GM23338 (cell line): ENCODE results near the gene DCTPP1. TPM values are rescaled to one million over a fixed set of nuclear protein-coding genes. Genes with fewer than 3 reads are reported as not detected.

ENCODE experiments used
- ATAC-seq: fragments of 200-7000 bp; cut with Tn5 transposase; 3 replicates; pipeline ENCODE4 v1.9.1; 2020
- DNase-seq: peaks from one replicate; pipeline ENCODE4 v3.0.0-alpha.2; 2015; ENCODE audit warnings: low spot score
- H2AFZ ChIP-seq: fragments of 200-600 bp; sonication (generic); 2 replicates; pipeline ENCODE4 v1.8.0; 2016; ENCODE audit warnings: antibody characterized with exemption, mild to moderate bottlenecking, moderate library complexity
- H3F3A ChIP-seq: fragments of 200-600 bp; sonication (generic); replicated peaks from 2 replicates; pipeline ENCODE4 v1.8.0; 2017; ENCODE audit warnings: antibody characterized with exemption, mixed run types, low read depth
- H3K27ac ChIP-seq: fragments of 200-600 bp; sonication (generic); 2 replicates; pipeline ENCODE4 v1.6.1; 2016; ENCODE audit warnings: low read depth
- H3K27me3 ChIP-seq: fragments of 200-600 bp; sonication (generic); 2 replicates; pipeline ENCODE4 v1.8.0; 2016; ENCODE audit warnings: mild to moderate bottlenecking, mixed run types, moderate library complexity; ENCODE audit not compliant: insufficient read depth
- H3K36me3 ChIP-seq: fragments of 200-600 bp; sonication (generic); 2 replicates; pipeline ENCODE4 v1.8.0; 2016; ENCODE audit warnings: mild to moderate bottlenecking; ENCODE audit not compliant: insufficient read depth
- H3K4me1 ChIP-seq: fragments of 200-600 bp; sonication (generic); 2 replicates; pipeline ENCODE4 v1.8.0; 2016; ENCODE audit warnings: mild to moderate bottlenecking, moderate library complexity; ENCODE audit not compliant: insufficient read depth
- H3K4me2 ChIP-seq: fragments of 200-600 bp; sonication (generic); 2 replicates; pipeline ENCODE4 v1.7.1; 2017; ENCODE audit warnings: mixed run types
- H3K4me3 ChIP-seq: fragments of 200-600 bp; sonication (generic); 2 replicates; pipeline ENCODE4 v1.6.1; 2016; ENCODE audit warnings: mixed run types
- H3K79me2 ChIP-seq: fragments of 200-600 bp; sonication (generic); replicated peaks from 2 replicates; pipeline ENCODE4 v1.8.0; 2017; ENCODE audit warnings: mild to moderate bottlenecking; ENCODE audit not compliant: insufficient read depth
- H3K9me2 ChIP-seq: fragments of 200-600 bp; sonication (generic); 2 replicates; pipeline ENCODE4 v1.8.0; 2017; ENCODE audit not compliant: insufficient read depth
- H4K20me1 ChIP-seq: fragments of 200-600 bp; sonication (generic); replicated peaks from 2 replicates; pipeline ENCODE4 v1.8.0; 2017; ENCODE audit warnings: mild to moderate bottlenecking; ENCODE audit not compliant: insufficient read depth
- H3K27ac Mint-ChIP-seq: 2 replicates; pipeline ENCODE4 v1.8.0; 2020; ENCODE audit warnings: inconsistent platforms, mild to moderate bottlenecking, moderate library complexity, mixed read lengths
- H3K27me3 Mint-ChIP-seq: 3 replicates; pipeline ENCODE4 v1.8.0; 2022; ENCODE audit warnings: low read depth, mild to moderate bottlenecking, moderate library complexity, mixed read lengths, inconsistent platforms; ENCODE audit not compliant: insufficient read depth, poor library complexity
- H3K36me3 Mint-ChIP-seq: 3 replicates; pipeline ENCODE4 v1.8.0; 2021; ENCODE audit warnings: low read depth, mild to moderate bottlenecking, inconsistent platforms, moderate library complexity, mixed read lengths
- H3K4me1 Mint-ChIP-seq: 3 replicates; pipeline ENCODE4 v1.8.0; 2020; ENCODE audit warnings: mild to moderate bottlenecking, inconsistent platforms, mixed read lengths
- H3K4me3 Mint-ChIP-seq: 3 replicates; pipeline ENCODE4 v1.8.0; 2021; ENCODE audit warnings: moderate library complexity, mild to moderate bottlenecking, inconsistent platforms, mixed read lengths
- H3K9me3 Mint-ChIP-seq: 3 replicates; pipeline ENCODE4 v1.8.0; 2020; ENCODE audit warnings: moderate library complexity, mild to moderate bottlenecking, inconsistent platforms, mixed read lengths
- CREB1 ChIP-seq: fragments of 250-450 bp; sonication (Bioruptor Pico); IDR thresholded peaks from 2 replicates; pipeline ENCODE4 v1.5.0; 2020; ENCODE audit warnings: low read depth, mild to moderate bottlenecking, moderate library complexity
- EZH2 ChIP-seq: fragments of 200-600 bp; sonication (generic); IDR thresholded peaks from one replicate; pipeline ENCODE4 v1.8.0; 2017; ENCODE audit warnings: antibody characterized with exemption, mild to moderate bottlenecking, low read depth; ENCODE audit not compliant: unreplicated experiment
- EZH2phosphoT487 ChIP-seq: fragments of 200-600 bp; sonication (generic); IDR thresholded peaks from one replicate; pipeline ENCODE4 v1.8.1; 2018; ENCODE audit warnings: antibody characterized with exemption; ENCODE audit not compliant: unreplicated experiment
- JUNB ChIP-seq: IDR thresholded peaks from one replicate; pipeline ENCODE4 v1.6.1; 2016; ENCODE audit warnings: antibody characterized with exemption; ENCODE audit not compliant: unreplicated experiment
- NANOG ChIP-seq: IDR thresholded peaks from 2 replicates; pipeline ENCODE4 v1.6.1; 2016; ENCODE audit warnings: antibody characterized with exemption, borderline replicate concordance
- POLR2AphosphoS5 ChIP-seq: IDR thresholded peaks from 2 replicates; pipeline ENCODE4 v1.6.1; 2016; ENCODE audit warnings: antibody characterized with exemption, low read depth
- STAT1 ChIP-seq: IDR thresholded peaks from one replicate; pipeline ENCODE4 v1.6.1; 2016; ENCODE audit warnings: antibody characterized with exemption; ENCODE audit not compliant: unreplicated experiment
- ZNF114 ChIP-seq: fragments of 250-450 bp; sonication (Bioruptor Pico); IDR thresholded peaks from 2 replicates; pipeline ENCODE4 v1.5.0; 2020; ENCODE audit warnings: mild to moderate bottlenecking, moderate library complexity
- ZNF331 ChIP-seq: fragments of 250-450 bp; sonication (Bioruptor Pico); IDR thresholded peaks from 2 replicates; pipeline ENCODE4 v1.5.0; 2020; ENCODE audit warnings: low read depth, mild to moderate bottlenecking, moderate library complexity
- polyA plus RNA-seq: library from polyadenylated mRNA; unstranded; fragments of >200 nt; fragmentation: Nextera tagmentation; extraction: Ambion mirVana; gene quantifications from 2 replicates; pipeline ENCODE4 v1.2.1, GENCODE V29; 2016
- total RNA-seq: library from RNA; depleted of rRNA; stranded (reverse); fragments of >200 nt; shearing (Covaris generic); gene quantifications from 2 replicates; pipeline ENCODE4 v1.2.3, GENCODE V29; 2014
- TF ChIP-seq, protein P1 (sequence below): fragments of 250-450 bp; sonication (Bioruptor Pico); IDR thresholded peaks from 2 replicates; pipeline ENCODE4 v1.5.0; 2020; ENCODE audit warnings: mild to moderate bottlenecking, moderate library complexity
- TF ChIP-seq, protein P2 (sequence below): IDR thresholded peaks from 2 replicates; pipeline ENCODE4 v1.6.1; 2016; ENCODE audit warnings: antibody characterized with exemption
- TF ChIP-seq, protein P3 (sequence below), 2 experiments: fragments of 200-600 bp in 1 of 2; sonication (generic) in 1 of 2; conservative IDR thresholded peaks; 2 replicates each; pipeline versions ENCODE4 v1.5.1 to v1.6.1; 2016 to 2017; ENCODE audit warnings: antibody characterized with exemption in 2 of 2, low read depth in 2 of 2, mild to moderate bottlenecking in 2 of 2, moderate library complexity in 1 of 2
- TF ChIP-seq, protein P4 (sequence below): IDR thresholded peaks from one replicate; pipeline ENCODE4 v1.6.1; 2018; ENCODE audit warnings: antibody characterized with exemption; ENCODE audit not compliant: unreplicated experiment

The DCTPP1 gene
- total and polyA plus RNA-seq, 2 experiments from 2014 or later, result 54.1 to 58.3 TPM

DNA sequence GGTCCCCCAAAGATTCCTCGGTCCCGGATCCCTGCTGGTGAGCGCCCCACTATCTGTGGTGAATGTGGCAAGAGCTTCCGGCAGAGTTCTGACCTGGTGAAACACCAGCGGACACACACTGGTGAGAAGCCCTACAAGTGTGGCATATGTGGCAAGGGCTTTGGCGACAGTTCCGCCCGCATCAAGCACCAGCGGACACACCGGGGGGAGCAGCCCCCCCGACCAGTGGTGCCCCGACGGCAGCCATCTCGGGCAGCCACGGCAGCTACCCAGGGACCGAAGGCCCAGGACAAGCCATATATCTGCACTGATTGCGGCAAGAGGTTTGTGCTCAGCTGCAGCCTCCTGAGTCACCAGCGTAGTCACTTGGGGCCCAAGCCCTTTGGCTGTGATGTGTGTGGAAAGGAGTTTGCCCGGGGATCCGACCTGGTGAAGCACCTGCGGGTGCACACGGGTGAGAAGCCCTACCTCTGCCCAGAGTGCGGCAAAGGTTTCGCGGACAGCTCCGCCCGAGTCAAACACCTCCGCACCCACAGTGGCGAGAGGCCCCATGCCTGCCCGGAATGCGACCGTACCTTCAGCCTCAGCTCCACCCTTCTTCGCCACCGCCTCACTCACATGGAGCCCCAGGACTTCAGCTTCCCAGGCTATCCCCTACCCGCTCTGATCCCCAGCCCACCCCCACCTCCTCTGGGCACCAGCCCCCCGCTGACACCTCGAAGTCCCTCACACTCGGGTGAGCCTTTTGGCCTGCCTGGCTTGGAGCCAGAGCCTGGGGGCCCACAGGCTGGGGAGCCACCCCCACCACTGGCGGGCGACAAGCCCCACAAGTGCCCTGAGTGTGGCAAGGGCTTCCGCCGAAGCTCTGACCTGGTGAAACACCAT lies 31.8 kb downstream of the DCTPP1 start:
- Histone ChIP-seq H3K9me2 (no peaks in the 10 kb centered on the region), H3K4me3 (no peak overlapping the region), H3K36me3 (peaks cover 9% of the 10 kb centered on the region; the same call in 1 of the 2 replicates), H3K4me1 (peaks cover 33% of the 10 kb centered on the region), H3K27me3 (no peaks in the 10 kb centered on the region), H3K27ac (no peak overlapping the region), H4K20me1 (peaks cover 15% of the 10 kb centered on the region; the same call in 1 of the 2 replicates), H3F3A (peaks cover 56% of the 10 kb centered on the region), H2AFZ (no peak overlapping the region), H3K4me2 (no peak overlapping the region), H3K79me2 (peaks cover 20% of the 10 kb centered on the region)
- DNase-seq (no peak), ATAC-seq (no peak)
- H3K36me3 Mint-ChIP-seq, result peaks cover 35% of the 10 kb centered on the region
- H3K4me1 Mint-ChIP-seq, result peaks cover 40% of the 10 kb centered on the region
- peaks cover 19% of the 10 kb centered on the region for H3K27me3 Mint-ChIP-seq
- TF ChIP-seq CREB1 (CRISPR knock-in tag), result no peak
- no peak for TF ChIP-seq NANOG
- TF ChIP-seq, protein P1, sequence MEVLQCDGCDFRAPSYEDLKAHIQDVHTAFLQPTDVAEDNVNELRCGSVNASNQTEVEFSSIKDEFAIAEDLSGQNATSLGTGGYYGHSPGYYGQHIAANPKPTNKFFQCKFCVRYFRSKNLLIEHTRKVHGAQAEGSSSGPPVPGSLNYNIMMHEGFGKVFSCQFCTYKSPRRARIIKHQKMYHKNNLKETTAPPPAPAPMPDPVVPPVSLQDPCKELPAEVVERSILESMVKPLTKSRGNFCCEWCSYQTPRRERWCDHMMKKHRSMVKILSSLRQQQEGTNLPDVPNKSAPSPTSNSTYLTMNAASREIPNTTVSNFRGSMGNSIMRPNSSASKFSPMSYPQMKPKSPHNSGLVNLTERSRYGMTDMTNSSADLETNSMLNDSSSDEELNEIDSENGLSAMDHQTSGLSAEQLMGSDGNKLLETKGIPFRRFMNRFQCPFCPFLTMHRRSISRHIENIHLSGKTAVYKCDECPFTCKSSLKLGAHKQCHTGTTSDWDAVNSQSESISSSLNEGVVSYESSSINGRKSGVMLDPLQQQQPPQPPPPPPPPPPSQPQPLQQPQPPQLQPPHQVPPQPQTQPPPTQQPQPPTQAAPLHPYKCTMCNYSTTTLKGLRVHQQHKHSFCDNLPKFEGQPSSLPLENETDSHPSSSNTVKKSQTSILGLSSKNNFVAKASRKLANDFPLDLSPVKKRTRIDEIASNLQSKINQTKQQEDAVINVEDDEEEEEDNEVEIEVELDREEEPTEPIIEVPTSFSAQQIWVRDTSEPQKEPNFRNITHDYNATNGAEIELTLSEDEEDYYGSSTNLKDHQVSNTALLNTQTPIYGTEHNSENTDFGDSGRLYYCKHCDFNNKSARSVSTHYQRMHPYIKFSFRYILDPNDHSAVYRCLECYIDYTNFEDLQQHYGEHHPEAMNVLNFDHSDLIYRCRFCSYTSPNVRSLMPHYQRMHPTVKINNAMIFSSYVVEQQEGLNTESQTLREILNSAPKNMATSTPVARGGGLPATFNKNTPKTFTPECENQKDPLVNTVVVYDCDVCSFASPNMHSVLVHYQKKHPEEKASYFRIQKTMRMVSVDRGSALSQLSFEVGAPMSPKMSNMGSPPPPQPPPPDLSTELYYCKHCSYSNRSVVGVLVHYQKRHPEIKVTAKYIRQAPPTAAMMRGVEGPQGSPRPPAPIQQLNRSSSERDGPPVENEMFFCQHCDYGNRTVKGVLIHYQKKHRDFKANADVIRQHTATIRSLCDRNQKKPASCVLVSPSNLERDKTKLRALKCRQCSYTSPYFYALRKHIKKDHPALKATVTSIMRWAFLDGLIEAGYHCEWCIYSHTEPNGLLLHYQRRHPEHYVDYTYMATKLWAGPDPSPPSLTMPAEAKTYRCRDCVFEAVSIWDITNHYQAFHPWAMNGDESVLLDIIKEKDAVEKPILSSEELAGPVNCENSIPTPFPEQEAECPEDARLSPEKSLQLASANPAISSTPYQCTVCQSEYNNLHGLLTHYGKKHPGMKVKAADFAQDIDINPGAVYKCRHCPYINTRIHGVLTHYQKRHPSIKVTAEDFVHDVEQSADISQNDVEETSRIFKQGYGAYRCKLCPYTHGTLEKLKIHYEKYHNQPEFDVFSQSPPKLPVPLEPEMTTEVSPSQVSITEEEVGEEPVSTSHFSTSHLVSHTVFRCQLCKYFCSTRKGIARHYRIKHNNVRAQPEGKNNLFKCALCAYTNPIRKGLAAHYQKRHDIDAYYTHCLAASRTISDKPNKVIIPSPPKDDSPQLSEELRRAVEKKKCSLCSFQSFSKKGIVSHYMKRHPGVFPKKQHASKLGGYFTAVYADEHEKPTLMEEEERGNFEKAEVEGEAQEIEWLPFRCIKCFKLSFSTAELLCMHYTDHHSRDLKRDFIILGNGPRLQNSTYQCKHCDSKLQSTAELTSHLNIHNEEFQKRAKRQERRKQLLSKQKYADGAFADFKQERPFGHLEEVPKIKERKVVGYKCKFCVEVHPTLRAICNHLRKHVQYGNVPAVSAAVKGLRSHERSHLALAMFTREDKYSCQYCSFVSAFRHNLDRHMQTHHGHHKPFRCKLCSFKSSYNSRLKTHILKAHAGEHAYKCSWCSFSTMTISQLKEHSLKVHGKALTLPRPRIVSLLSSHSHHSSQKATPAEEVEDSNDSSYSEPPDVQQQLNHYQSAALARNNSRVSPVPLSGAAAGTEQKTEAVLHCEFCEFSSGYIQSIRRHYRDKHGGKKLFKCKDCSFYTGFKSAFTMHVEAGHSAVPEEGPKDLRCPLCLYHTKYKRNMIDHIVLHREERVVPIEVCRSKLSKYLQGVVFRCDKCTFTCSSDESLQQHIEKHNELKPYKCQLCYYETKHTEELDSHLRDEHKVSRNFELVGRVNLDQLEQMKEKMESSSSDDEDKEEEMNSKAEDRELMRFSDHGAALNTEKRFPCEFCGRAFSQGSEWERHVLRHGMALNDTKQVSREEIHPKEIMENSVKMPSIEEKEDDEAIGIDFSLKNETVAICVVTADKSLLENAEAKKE (CRISPR knock-in tag), result no peak
- TF ChIP-seq, protein P2, sequence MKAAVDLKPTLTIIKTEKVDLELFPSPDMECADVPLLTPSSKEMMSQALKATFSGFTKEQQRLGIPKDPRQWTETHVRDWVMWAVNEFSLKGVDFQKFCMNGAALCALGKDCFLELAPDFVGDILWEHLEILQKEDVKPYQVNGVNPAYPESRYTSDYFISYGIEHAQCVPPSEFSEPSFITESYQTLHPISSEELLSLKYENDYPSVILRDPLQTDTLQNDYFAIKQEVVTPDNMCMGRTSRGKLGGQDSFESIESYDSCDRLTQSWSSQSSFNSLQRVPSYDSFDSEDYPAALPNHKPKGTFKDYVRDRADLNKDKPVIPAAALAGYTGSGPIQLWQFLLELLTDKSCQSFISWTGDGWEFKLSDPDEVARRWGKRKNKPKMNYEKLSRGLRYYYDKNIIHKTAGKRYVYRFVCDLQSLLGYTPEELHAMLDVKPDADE, result no peak
- no peak for TF ChIP-seq POLR2AphosphoS5
- TF ChIP-seq, protein P3, sequence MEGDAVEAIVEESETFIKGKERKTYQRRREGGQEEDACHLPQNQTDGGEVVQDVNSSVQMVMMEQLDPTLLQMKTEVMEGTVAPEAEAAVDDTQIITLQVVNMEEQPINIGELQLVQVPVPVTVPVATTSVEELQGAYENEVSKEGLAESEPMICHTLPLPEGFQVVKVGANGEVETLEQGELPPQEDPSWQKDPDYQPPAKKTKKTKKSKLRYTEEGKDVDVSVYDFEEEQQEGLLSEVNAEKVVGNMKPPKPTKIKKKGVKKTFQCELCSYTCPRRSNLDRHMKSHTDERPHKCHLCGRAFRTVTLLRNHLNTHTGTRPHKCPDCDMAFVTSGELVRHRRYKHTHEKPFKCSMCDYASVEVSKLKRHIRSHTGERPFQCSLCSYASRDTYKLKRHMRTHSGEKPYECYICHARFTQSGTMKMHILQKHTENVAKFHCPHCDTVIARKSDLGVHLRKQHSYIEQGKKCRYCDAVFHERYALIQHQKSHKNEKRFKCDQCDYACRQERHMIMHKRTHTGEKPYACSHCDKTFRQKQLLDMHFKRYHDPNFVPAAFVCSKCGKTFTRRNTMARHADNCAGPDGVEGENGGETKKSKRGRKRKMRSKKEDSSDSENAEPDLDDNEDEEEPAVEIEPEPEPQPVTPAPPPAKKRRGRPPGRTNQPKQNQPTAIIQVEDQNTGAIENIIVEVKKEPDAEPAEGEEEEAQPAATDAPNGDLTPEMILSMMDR (conservative IDR thresholded peaks at IDR 0.05; ENCODE audit: low read depth in 2 of 2), result no peak
- TF ChIP-seq JUNB, result no peak
- TF ChIP-seq EZH2, result no peak
- no peak for TF ChIP-seq ZNF114
- TF ChIP-seq ZNF331 (CRISPR knock-in tag), result no peak
- no peak for TF ChIP-seq STAT1
- TF ChIP-seq EZH2phosphoT487, result no peak
- TF ChIP-seq, protein P4, sequence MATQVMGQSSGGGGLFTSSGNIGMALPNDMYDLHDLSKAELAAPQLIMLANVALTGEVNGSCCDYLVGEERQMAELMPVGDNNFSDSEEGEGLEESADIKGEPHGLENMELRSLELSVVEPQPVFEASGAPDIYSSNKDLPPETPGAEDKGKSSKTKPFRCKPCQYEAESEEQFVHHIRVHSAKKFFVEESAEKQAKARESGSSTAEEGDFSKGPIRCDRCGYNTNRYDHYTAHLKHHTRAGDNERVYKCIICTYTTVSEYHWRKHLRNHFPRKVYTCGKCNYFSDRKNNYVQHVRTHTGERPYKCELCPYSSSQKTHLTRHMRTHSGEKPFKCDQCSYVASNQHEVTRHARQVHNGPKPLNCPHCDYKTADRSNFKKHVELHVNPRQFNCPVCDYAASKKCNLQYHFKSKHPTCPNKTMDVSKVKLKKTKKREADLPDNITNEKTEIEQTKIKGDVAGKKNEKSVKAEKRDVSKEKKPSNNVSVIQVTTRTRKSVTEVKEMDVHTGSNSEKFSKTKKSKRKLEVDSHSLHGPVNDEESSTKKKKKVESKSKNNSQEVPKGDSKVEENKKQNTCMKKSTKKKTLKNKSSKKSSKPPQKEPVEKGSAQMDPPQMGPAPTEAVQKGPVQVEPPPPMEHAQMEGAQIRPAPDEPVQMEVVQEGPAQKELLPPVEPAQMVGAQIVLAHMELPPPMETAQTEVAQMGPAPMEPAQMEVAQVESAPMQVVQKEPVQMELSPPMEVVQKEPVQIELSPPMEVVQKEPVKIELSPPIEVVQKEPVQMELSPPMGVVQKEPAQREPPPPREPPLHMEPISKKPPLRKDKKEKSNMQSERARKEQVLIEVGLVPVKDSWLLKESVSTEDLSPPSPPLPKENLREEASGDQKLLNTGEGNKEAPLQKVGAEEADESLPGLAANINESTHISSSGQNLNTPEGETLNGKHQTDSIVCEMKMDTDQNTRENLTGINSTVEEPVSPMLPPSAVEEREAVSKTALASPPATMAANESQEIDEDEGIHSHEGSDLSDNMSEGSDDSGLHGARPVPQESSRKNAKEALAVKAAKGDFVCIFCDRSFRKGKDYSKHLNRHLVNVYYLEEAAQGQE, result no peak
- no peak overlapping the region for H3K4me3 Mint-ChIP-seq
- no peak overlapping the region for H3K27ac Mint-ChIP-seq
- H3K9me3 Mint-ChIP-seq, result no peaks in the 10 kb centered on the region
